ENCODE data around the gene TMOD4.

The TMOD4 gene

DNA sequence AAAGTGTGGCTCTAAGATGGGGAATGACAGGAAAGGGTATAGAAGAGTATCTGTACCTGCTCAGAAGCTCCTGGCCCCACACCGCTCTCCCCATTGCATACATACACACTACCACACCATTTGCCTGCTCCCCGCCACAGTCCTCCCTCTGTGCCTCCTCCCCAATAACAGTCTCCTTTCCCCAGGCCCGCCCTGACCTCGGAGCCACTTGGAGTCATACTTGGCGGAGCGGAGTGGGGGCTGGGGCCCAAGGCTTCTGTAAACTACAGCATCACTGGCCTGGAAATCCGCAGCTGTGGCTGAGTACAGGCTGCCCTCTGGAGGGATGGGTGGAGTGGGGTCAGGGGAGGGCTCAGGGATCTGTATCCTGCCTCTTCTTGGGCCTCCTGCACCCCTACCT is 38.0 kb downstream of the TMOD4 start:
- DNase-seq = no peak

DNA sequence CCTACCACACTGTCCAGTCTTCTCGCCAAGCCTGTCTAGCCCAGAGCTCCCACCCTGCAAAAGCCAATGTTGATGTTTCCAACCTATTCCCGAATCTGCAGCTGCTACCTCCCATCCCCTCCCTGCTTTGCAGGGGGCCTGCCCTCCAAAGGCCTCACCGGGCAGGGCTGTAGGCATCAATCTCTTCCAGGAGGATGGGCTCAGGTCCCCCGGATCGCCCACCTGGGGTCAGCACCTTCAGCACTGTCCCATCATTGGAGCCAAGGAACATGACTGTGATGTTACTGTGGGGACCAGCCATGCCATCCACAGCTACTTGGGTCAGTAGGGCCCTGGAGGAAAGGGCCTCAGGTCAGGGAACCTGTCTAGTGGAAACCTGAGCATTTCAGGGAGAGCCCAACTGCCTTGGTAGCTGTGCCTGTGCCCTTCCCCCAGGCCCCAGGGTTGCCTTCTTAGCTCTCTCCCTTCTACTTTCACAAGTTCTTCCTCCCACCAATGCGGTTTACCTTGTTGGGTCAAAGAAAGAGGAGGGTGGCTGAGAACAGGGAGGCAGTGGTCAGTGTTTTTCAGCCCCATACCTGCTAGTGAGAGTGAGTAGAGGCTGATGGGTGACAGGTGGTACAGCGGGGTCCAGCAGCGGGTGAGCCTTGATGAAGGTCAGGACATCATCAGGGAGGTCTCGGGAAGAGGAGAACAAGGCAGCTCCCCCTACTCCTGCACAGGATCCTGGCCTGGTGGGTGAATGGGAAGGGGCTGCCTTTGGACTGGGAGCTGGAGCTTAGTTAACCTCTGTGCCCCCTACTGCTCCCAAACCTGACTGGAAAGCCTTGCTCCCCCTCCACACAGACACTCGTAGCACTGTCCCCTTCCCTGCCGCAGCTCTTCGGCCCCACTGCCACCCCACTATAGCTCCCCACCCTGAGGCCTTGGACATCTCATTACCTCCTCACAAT is 40.1 kb downstream of the TMOD4 start:
- DNase-seq = no peak

DNA sequence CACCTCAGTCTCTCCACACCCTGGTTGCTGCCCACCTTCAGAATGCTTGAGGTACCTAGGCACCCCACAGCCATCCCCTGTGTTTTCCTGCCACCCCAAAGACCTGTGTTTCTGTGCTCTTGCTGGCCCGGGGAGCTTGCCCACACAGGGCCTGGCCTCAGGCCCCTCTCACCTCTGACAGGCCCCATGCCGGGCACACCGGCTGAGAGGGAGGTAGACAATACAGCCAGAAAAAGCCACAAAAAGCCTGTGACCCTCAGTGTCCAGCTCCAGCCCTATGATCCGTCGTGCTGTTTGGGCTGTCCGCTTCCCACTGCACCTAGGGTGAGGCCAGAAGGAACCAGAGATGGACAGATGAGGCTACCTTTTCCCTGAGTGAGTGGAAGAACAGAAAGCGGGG is 40.8 kb downstream of the TMOD4 start:
- no peak for DNase-seq

DNA sequence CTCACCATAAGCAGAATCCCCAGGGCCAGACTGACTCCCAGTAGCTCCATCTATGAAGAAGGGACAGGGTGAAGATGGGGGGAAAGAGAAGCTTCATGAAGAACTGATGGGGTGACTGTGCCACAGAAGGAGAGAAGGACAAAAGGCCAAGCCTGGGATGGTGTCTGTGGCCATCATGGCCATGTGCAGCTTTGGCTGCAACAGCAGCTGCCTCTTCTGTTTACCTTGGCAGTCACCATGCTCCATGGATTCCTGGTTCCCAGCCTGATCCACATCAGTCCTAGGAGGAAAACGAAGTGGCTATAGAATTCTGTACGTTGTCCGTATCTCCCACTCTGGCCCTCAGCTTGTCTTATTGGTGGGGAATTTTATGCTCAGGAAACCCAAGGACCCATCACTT is 41.4 kb downstream of the TMOD4 start:
- no peak for DNase-seq

DNA sequence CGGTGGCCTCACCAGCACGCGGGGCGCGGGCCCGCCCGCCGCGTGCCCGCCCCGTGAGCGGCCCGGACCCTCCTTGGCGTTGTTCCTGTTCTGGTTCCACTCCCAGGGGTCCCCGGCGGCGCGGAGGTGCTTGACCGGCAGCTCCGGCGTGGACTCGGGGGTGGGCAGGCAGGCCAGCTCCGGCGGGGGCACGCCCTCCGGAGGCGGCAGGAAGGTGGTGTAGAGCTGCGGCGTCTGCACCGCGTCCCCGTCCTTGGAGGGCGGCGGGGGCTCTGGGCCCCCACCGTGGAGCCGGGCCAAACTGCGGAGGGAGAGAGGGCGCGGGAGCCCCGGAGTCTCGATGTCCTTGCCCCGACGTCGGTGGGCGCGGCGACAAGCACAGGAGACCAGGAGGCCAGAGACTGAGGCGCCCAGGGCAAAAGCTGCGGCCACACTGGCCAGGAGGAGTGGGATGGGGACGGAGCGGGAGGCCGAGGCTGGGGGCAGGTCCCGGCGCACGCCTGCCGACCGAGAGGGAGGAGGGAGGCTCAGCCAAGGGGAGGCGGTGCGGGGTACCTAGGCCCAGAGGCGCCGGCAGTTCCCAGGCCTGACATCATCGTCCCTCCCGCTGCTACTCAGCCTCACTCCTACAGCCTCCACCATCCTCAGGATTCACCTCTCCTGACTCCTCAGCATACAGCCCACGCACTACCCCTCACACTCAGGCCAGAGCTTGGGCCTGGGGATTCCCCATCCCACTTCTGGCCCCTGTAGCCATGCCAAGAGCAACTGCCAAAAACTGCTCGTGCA is 42.6 kb downstream of the TMOD4 start:
- DNase-seq = no peak

DNA sequence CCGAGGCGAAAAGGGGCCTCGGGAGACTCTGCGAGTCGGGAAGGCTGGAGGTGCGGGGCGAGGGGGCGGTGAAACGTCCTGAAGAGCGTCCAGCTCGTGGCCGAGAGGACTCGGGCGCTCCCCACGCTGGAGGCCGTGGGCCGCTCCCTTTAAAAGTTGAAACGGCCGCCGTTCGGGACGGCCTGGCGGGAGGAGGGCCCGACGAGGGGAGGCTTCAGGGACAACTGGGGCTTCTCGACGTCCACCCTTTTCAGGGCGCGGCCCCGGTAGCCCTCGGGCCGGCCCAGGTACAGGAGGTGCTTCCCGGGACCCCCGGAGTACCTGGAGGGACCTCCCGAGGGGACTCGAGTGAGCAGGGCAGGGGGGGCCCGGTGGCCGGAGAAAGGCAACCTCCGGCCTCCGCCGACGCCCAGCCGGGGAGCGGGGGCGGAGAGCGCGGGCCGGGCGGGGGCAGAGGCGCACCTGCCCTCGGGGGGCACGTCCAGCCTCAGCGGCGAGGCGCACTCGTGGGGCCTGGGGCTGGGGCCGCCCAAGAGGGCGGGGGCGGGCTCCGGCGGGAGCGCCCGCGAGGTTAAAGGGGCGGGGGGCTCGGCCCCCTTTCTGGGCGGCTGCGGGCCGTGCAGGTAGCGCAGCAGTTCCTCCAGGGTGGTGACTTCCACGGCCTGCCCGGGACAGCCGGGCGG is 43.3 kb downstream of the TMOD4 start:
- DNase-seq = no peak

DNA sequence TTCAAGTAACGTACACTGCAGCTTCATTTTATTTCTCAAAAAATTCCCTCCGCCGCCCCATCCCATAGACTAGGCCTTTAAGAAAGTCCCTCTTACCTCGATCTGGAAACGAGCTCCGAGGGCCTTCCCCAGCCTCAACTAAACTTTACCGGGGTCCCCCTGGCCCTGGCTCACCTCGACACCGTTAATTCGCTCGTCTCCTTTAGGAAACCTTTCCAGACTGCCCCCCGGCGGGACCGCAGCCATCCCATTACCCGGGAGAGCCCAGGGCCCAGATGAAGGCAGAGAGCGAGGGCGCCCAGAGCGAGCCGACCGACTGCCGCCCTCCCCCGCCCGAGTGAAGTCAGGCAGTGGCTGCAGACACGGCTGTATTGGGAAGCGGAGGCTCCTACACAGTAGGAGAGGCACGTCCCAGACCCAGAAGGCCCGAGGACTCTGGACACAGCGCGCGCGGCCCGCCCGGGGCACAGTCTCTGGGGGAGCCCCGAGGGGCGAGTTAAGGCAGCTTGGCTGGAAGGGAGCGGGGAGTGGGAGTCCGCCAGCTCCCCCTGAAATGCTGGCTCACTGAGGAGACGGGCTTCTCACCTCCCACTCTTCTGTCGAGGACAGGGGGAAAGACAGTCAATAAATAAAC is 44.0 kb downstream of the TMOD4 start:
- no peak for DNase-seq

DNA sequence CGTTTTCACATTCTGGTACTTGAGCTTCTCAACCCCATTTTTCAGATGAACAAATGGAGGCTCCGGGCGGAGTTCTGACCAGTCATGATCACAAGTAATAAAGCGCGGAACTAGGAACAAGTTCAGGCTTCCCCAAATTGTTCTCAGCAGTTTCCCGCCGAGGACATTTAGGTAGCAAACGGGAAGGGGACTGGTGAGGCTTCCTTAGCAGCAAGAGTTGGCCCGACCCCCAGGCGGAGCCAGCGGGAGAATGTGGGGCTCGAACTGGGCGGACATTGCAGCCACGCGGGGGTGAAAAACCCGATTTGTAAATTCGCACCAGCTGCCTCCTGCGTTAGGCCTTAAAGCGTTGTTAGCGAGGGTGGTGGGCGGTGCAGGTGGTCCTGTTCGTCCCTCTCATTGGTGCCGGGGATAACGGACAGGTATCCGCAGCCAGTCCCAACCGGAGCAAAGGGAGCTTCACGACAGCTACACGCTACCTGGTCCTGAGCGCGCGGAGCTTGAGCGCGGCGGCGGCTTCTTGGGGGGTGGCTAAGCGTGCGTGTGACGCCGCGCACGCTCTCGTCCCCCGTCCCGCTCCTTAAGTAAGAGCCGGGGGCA is 44.7 kb downstream of the TMOD4 start:
- peak; percentile 96 for DNase-seq

DNA sequence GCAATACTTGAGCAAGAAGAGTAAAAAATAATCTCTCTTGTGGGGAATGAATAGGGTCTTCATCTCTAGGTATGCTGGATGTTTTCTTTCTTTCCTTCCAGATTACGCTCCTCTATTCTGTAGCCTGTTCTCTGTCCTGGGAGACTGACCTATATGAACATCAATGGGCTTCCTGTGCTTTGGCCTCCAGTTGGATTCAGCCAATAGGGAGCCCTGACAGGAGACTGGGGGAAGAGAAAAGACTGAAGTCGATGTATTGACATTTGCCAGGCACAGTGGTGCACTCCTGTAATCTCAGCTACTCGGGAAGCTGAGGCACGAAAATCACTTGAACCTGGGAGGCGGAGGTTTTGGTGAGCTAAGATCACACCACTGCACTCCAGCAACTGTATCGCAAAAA is 47.0 kb downstream of the TMOD4 start:
- DNase-seq = no peak

DNA sequence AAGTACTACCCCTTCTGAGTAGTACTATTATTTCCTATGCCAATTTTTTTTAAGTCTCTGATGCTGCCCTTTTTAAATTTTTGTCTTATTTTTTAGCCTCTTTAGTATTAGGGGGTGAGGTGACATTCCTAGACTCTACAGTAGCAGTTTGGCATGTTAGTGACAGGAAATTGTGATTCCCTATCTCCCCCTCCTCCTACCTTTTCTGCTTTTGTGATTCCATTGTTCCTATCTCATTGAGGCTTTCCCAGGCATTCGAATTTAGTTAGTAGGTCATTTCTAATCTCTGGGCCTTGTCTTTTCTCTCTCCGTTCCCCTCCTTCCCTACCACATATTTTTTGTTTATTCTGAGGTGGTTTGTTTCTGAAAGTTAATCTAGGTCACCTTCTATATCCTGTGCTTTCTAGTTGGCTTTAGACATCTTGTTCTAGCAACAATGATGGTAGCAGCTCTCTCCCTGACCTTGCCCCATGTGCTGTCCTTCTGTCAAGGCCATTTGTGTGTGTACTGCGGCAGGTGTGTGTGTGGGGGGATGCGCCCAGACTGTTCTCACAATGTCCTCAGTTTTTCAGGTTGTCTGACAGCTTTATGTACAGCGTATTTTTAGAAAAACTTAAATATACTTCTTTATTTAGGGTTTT is 50.9 kb downstream of the TMOD4 start:
- no peak for DNase-seq

All from DMS153 (cell line).